ENCODE results near the gene GTF3C2. TPM values are rescaled to one million over a fixed set of nuclear protein-coding genes. Genes with fewer than 3 reads are reported as not detected.
"Not testable (repeated sequence)": the region's sequence is repeated elsewhere in the genome, so short reads cannot be mapped to it uniquely, and the experiment has no call there.

GTF3C2 gene
- total and polyA plus RNA-seq, 4 donors, result 28.7 to 61.8 (median 43.7) TPM

- peaks cover 0 to 7% (median 0%) of the 10 kb centered on the region in 4 donors for H3K9me3 ChIP-seq (ENCODE audit: control insufficient read depth in 4 of 4, insufficient read depth in 3 of 4, low read length in 3 of 4)
- peak; percentile 88 for TF ChIP-seq CTCF (IDR thresholded peaks at IDR 0.05; ENCODE audit: control extremely low read depth, extremely low read depth)
- H3K36me3 ChIP-seq (ENCODE audit: control insufficient read depth in 4 of 4, insufficient read depth in 4 of 4, low read length in 4 of 4), result peaks cover 0 to 1% (median 0%) of the 10 kb centered on the region in 4 donors
- peaks cover 0 to 20% (median 0%) of the 10 kb centered on the region in 5 donors for H3K4me1 ChIP-seq (ENCODE audit: control insufficient read depth in 5 of 5, insufficient read depth in 5 of 5, low read length in 5 of 5)
- no peak overlapping the region for H3K4me3 ChIP-seq
- WGBS, 2 donors, result 20 to 27% methylated on average over 25 of the region's 25 CpGs
- ATAC-seq (ENCODE audit: insufficient read depth, low FRiP score) (peak; percentile 72), DNase-seq (peak; percentile 45 to 73 (median 55))
- no peak overlapping the region for H3K9ac ChIP-seq (ENCODE audit: insufficient read depth in 1 of 2, low read length in 2 of 2)
- no peak overlapping the region for H3K27ac ChIP-seq (ENCODE audit: low read depth in 1 of 2, low read length in 1 of 2)
- peaks cover 0 to 36% (median 30%) of the 10 kb centered on the region in 3 donors for H3K27me3 ChIP-seq (ENCODE audit: control insufficient read depth in 3 of 3, insufficient read depth in 3 of 3, low read length in 2 of 3)
Measured at GRCh38 chr2:27303093-27304025, 53.2 kb downstream of the GTF3C2 start.

GRCh38 chr2:27300606-27301005, 56.0 kb downstream of the GTF3C2 start:
- 93% methylated on average over 4 of the region's 4 CpGs for WGBS, 2 donors

GRCh38 chr2:27298391-27299080, 58.0 kb downstream of the GTF3C2 start:
- no peaks in the 10 kb centered on the region for H3K36me3 ChIP-seq (ENCODE audit: control insufficient read depth in 4 of 4, insufficient read depth in 4 of 4, low read length in 4 of 4)
- ATAC-seq (ENCODE audit: insufficient read depth, low FRiP score) (no peak), DNase-seq (no peak)
- H3K27me3 ChIP-seq (ENCODE audit: control insufficient read depth in 3 of 3, insufficient read depth in 3 of 3, low read length in 2 of 3), result no peaks in the 10 kb centered on the region
- WGBS, 2 donors, result 77 to 92% methylated on average over 18 of the region's 18 CpGs
- H3K27ac ChIP-seq (ENCODE audit: low read depth in 1 of 2, low read length in 1 of 2), result no peak overlapping the region
- no peak overlapping the region for H3K9ac ChIP-seq (ENCODE audit: insufficient read depth in 1 of 2, low read length in 2 of 2)
- no peak overlapping the region for H3K4me3 ChIP-seq
- H3K4me1 ChIP-seq (ENCODE audit: control insufficient read depth in 5 of 5, insufficient read depth in 5 of 5, low read length in 5 of 5), result peaks cover 0 to 2% (median 0%) of the 10 kb centered on the region in 5 donors
- H3K9me3 ChIP-seq (ENCODE audit: control insufficient read depth in 4 of 4, insufficient read depth in 3 of 4, low read length in 3 of 4), result no peaks in the 10 kb centered on the region
- TF ChIP-seq CTCF (IDR thresholded peaks at IDR 0.05; ENCODE audit: control extremely low read depth, extremely low read depth), result no peak

More at GRCh38 chr2:27300606-27301005, 56.0 kb downstream of the GTF3C2 start:
- not testable (repeated sequence) for ATAC-seq (ENCODE audit: insufficient read depth, low FRiP score); DNase-seq; H3K27ac ChIP-seq (ENCODE audit: low read depth in 1 of 2, low read length in 1 of 2); H3K36me3 ChIP-seq (ENCODE audit: control insufficient read depth in 4 of 4, insufficient read depth in 4 of 4, low read length in 4 of 4); H3K9me3 ChIP-seq (ENCODE audit: control insufficient read depth in 4 of 4, insufficient read depth in 3 of 4, low read length in 3 of 4); H3K4me1 ChIP-seq (ENCODE audit: control insufficient read depth in 5 of 5, insufficient read depth in 5 of 5, low read length in 5 of 5); H3K4me3 ChIP-seq; H3K9ac ChIP-seq (ENCODE audit: insufficient read depth in 1 of 2, low read length in 2 of 2)
- peaks cover 0 to 13% (median 9%) of the 10 kb centered on the region in 3 donors for H3K27me3 ChIP-seq (ENCODE audit: control insufficient read depth in 3 of 3, insufficient read depth in 3 of 3, low read length in 2 of 3)

- ATAC-seq (ENCODE audit: insufficient read depth, low FRiP score) (no peak), DNase-seq (no peak)
- peaks cover 0 to 6% (median 0%) of the 10 kb centered on the region in 5 donors for H3K4me1 ChIP-seq (ENCODE audit: control insufficient read depth in 5 of 5, insufficient read depth in 5 of 5, low read length in 5 of 5)
- no peak overlapping the region for H3K9ac ChIP-seq (ENCODE audit: insufficient read depth in 1 of 2, low read length in 2 of 2)
- H3K9me3 ChIP-seq (ENCODE audit: control insufficient read depth in 4 of 4, insufficient read depth in 3 of 4, low read length in 3 of 4), result no peaks in the 10 kb centered on the region
- peaks cover 0 to 3% (median 2%) of the 10 kb centered on the region in 3 donors for H3K27me3 ChIP-seq (ENCODE audit: control insufficient read depth in 3 of 3, insufficient read depth in 3 of 3, low read length in 2 of 3)
- H3K27ac ChIP-seq (ENCODE audit: low read depth in 1 of 2, low read length in 1 of 2), result no peak overlapping the region
- no peak overlapping the region for H3K4me3 ChIP-seq
- WGBS, 2 donors, result 92 to 94% methylated on average over 3 of the region's 3 CpGs
- no peak for TF ChIP-seq CTCF (IDR thresholded peaks at IDR 0.05; ENCODE audit: control extremely low read depth, extremely low read depth)
- no peaks in the 10 kb centered on the region for H3K36me3 ChIP-seq (ENCODE audit: control insufficient read depth in 4 of 4, insufficient read depth in 4 of 4, low read length in 4 of 4)
Measured at GRCh38 chr2:27297195-27297594, 59.4 kb downstream of the GTF3C2 start.
